Nephron progenitor cell (in vitro differentiated cells): ENCODE measurements around the gene SLC35G2.
"Not testable (repeated sequence)": the region's sequence is repeated elsewhere in the genome, so short reads cannot be mapped to it uniquely, and the experiment has no call there.

Source experiments
- DNase-seq: peaks from one replicate; pipeline ENCODE4 v3.0.0; 2021
- H3K27ac Mint-ChIP-seq: 2 replicates; pipeline ENCODE4 v1.8.0; 2021; ENCODE audit warnings: mild to moderate bottlenecking, moderate library complexity, mixed read lengths
- H3K27me3 Mint-ChIP-seq: 2 replicates; pipeline ENCODE4 v1.8.0; 2021; ENCODE audit warnings: mild to moderate bottlenecking, low read depth, mixed read lengths; ENCODE audit not compliant: poor library complexity
- H3K36me3 Mint-ChIP-seq: 2 replicates; pipeline ENCODE4 v1.8.0; 2021; ENCODE audit warnings: low read depth, mixed read lengths
- H3K4me1 Mint-ChIP-seq: 2 replicates; pipeline ENCODE4 v1.8.0; 2021; ENCODE audit warnings: mixed read lengths
- H3K4me3 Mint-ChIP-seq: 2 replicates; pipeline ENCODE4 v1.8.0; 2021; ENCODE audit warnings: mild to moderate bottlenecking, moderate library complexity, mixed read lengths
- H3K9me3 Mint-ChIP-seq: 2 replicates; pipeline ENCODE4 v1.8.0; 2021; ENCODE audit warnings: mild to moderate bottlenecking, moderate library complexity, mixed read lengths
- TF ChIP-seq, protein P1 (sequence below): fragments of 200-600 bp; sonication (generic); IDR thresholded peaks from 2 replicates; pipeline ENCODE4 v1.5.0; 2021; ENCODE audit warnings: antibody characterized with exemption

The SLC35G2 gene

DNA sequence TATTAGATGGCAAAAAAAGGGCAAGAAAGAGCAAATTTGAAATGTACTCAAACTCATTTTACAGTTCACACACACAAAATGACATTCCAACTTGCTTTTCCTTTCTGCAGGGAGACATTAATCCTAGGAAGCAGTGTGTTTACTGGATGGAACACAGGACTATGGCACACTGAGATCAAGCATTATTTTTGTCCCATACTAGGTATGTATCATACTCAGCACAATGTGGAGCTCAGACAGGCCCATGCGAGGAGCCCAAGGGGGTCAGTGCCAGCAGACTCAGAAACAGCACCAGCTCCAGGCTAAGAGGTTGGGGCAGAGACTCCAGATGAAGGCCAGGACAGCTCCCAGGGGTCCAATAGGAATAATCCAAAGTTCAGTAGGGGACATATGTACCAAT, 30.8 kb upstream of the SLC35G2 start:
- Mint-ChIP-seq H3K36me3 (no peaks in the 10 kb centered on the region), H3K27ac (no peak overlapping the region), H3K9me3 (no peaks in the 10 kb centered on the region), H3K27me3 (no peaks in the 10 kb centered on the region), H3K4me1 (peaks cover 25% of the 10 kb centered on the region), H3K4me3 (no peak overlapping the region)
- TF ChIP-seq, protein P1, sequence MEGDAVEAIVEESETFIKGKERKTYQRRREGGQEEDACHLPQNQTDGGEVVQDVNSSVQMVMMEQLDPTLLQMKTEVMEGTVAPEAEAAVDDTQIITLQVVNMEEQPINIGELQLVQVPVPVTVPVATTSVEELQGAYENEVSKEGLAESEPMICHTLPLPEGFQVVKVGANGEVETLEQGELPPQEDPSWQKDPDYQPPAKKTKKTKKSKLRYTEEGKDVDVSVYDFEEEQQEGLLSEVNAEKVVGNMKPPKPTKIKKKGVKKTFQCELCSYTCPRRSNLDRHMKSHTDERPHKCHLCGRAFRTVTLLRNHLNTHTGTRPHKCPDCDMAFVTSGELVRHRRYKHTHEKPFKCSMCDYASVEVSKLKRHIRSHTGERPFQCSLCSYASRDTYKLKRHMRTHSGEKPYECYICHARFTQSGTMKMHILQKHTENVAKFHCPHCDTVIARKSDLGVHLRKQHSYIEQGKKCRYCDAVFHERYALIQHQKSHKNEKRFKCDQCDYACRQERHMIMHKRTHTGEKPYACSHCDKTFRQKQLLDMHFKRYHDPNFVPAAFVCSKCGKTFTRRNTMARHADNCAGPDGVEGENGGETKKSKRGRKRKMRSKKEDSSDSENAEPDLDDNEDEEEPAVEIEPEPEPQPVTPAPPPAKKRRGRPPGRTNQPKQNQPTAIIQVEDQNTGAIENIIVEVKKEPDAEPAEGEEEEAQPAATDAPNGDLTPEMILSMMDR: no peak
- no peak for DNase-seq

DNA sequence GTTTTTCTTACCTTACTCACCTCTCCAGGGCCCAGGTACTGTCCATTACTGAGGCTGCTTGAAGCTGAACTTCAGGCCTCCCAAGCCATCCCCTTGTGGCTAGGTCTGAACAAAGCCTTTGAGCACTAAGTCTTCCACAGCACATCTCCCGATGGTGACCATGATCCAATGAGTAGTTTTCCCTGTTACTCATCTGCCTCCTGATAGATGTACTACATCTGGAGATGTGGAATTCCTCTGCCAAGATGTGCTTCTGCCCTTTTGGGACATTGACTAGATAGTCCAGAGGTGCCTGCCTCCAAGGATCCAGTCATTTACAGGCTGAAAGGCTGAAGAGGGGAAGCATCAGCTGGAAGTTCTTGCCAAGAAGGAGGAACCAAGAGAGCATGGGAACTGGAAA, 28.9 kb upstream of the SLC35G2 start:
- Mint-ChIP-seq H3K4me1 (peaks cover 25% of the 10 kb centered on the region), H3K4me3 (no peak overlapping the region), H3K9me3 (no peaks in the 10 kb centered on the region), H3K27ac (no peak overlapping the region), H3K27me3 (no peaks in the 10 kb centered on the region), H3K36me3 (no peaks in the 10 kb centered on the region)
- DNase-seq: no peak
- TF ChIP-seq, protein P1: no peak

DNA sequence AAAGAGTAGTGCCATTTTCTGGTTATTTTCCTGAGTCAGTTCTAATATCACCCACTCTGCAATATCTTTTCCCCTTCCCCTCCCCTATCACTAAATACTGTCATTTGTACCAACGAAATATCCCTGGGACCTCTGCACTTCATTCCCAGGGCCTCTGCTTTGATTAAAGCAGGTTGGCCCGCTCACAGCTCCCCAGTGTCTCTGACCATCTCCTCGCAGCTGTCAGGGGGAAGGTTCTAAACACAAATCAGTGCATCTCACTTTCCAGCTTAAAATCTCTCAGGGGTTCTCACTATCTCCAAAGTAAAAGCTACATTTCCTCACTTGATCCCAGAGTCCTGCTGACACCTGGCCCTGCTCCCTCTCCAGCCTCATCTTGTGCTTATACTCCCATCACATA, 28.1 kb upstream of the SLC35G2 start:
- TF ChIP-seq, protein P1: no peak
- no peak overlapping the region for H3K4me3 Mint-ChIP-seq
- no peaks in the 10 kb centered on the region for H3K9me3 Mint-ChIP-seq
- H3K36me3 Mint-ChIP-seq: no peaks in the 10 kb centered on the region
- no peak overlapping the region for H3K27ac Mint-ChIP-seq
- DNase-seq: no peak
- H3K27me3 Mint-ChIP-seq: no peaks in the 10 kb centered on the region
- peaks cover 18% of the 10 kb centered on the region for H3K4me1 Mint-ChIP-seq

DNA sequence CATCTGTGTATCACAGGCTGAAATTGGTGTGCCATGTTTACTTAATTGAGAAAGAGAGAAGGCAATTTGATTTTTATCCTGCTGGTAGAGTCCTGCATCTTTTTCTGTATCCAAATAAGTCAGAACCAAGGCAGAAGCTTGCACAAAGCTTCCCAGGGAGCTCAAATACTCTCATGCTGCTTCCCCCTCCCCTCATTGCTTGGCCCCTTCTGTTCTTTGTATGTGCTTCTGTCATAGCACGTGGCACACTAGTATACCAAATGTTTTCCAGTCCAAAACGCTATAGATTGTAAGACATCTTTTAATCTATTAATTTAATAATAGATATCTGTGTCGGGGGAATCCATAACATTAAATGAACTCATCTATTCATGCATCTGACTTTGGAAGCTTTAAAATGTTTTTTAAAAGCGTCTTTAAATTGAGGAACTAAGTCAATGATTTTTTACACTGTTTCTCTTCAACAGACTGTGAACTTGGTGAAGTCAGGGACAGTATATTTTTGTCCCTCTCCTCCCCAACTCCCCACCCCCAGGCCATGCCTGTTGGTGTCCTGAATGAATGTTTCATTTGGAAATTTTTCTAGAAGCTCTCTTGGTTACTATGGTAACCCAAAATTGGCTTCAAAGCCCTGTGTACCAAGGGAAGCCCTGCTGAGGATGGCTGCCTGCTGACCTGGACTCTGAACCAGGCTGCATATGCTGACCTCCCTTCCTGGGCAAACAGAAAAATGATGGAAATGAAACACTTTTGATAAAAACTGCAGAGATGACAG, 26.2 kb upstream of the SLC35G2 start:
- Mint-ChIP-seq H3K9me3 (no peaks in the 10 kb centered on the region), H3K36me3 (no peaks in the 10 kb centered on the region), H3K27ac (no peak overlapping the region), H3K4me1 (peaks cover 5% of the 10 kb centered on the region), H3K4me3 (no peak overlapping the region), H3K27me3 (no peaks in the 10 kb centered on the region)
- no peak for DNase-seq
- TF ChIP-seq, protein P1: no peak

DNA sequence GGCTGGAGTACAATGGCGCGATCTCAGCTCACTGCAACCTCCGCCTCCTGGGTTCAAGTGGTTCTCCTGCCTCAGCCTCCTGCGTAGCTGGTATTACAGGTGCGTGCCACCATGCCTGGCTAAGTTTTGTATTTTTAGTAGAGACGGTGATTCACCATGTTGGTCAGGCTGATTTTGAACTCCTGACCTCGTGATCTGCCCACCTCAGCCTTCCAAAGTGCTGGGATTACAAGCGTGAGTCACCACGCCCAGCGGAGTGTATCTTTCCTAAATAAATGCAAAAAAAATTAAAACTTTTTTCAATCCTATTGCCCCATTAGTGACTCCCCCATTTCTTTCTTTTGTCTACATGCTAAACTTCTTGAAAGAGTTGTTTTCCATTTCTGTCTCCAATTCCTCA, 17.8 kb upstream of the SLC35G2 start:
- not testable (repeated sequence) for H3K9me3 Mint-ChIP-seq, H3K27ac Mint-ChIP-seq, H3K4me3 Mint-ChIP-seq, DNase-seq, H3K36me3 Mint-ChIP-seq, H3K27me3 Mint-ChIP-seq
- H3K4me1 Mint-ChIP-seq: peaks cover 13% of the 10 kb centered on the region

DNA sequence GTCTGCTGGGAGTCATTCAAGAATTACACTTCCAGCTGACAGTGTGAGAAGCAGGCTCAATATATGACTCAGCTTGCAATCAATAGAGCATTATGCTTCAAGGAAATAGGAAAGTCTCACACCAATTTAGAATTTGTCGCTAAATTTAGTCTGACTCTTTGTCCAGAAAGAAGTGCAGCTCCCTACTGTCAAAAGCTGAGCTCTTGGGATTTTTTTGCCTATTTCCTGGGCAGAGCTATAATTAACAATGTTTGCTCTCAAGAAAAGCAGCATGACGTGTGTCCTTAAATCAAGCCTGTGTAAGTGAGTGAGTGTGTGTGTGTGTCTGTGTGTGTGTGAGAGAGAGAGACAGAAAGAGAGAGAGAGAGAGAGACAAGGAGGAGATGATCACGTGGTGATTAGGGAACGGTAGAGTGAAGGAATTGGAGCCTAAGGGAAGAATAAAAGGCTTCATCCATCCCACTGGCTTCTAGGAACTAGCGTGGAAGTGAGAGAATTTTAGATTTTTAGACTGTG, 16.4 kb upstream of the SLC35G2 start:
- Mint-ChIP-seq H3K4me3 (no peak overlapping the region), H3K27me3 (no peaks in the 10 kb centered on the region), H3K9me3 (peaks cover 4% of the 10 kb centered on the region), H3K4me1 (peaks cover 13% of the 10 kb centered on the region), H3K36me3 (no peaks in the 10 kb centered on the region), H3K27ac (no peak overlapping the region)
- TF ChIP-seq, protein P1: no peak
- no peak for DNase-seq
